B cell (primary cell): ENCODE measurements around the gene BCL3.

Source experiments
- EZH2 ChIP-seq: IDR thresholded peaks from 2 replicates; pipeline ENCODE4 v1.6.1; 2012; ENCODE audit warnings: borderline replicate concordance, low read depth, mild to moderate bottlenecking, moderate library complexity, low read length; ENCODE audit not compliant: insufficient read depth, poor library complexity, severe bottlenecking
- TF ChIP-seq, protein P1 (sequence below): fragments of 200-600 bp; IDR thresholded peaks from one replicate; pipeline ENCODE4 v1.8.0; 2022; ENCODE audit warnings: antibody characterized with exemption, mild to moderate bottlenecking

DNA sequence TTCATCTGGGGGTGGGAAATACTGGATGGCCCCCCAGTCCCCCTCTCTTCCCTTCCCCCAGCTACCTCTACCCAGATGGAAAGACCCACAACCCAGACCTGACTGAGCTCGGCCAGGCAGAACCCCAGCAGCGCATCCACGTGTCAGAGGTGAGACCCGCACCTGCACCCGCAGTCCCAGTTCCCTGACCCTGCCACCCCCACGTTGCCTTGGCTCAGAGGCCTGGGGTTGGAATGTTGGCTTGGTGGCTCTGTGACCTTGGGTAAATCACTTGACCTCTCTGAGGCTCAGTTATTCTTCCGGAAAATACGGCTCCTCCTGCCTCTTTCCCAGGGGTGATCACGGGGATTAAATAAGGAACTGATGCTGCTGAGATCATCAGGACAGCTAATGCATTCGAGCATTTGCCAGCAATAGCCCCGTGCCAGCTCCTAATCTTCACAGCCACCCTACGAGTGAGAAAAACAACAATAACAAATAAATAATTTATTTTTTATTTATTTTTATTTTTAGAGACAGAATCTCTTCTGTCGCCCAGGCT, 41.5 kb downstream of the BCL3 start:
- TF ChIP-seq, protein P1, sequence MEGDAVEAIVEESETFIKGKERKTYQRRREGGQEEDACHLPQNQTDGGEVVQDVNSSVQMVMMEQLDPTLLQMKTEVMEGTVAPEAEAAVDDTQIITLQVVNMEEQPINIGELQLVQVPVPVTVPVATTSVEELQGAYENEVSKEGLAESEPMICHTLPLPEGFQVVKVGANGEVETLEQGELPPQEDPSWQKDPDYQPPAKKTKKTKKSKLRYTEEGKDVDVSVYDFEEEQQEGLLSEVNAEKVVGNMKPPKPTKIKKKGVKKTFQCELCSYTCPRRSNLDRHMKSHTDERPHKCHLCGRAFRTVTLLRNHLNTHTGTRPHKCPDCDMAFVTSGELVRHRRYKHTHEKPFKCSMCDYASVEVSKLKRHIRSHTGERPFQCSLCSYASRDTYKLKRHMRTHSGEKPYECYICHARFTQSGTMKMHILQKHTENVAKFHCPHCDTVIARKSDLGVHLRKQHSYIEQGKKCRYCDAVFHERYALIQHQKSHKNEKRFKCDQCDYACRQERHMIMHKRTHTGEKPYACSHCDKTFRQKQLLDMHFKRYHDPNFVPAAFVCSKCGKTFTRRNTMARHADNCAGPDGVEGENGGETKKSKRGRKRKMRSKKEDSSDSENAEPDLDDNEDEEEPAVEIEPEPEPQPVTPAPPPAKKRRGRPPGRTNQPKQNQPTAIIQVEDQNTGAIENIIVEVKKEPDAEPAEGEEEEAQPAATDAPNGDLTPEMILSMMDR = no peak
- TF ChIP-seq EZH2 = no peak
